KOPT-K1 (cell line): ENCODE results near the gene OSBPL6.
A peak's percentile ranks its signal among the peaks of the same experiment; 100 is the strongest.
"Not testable (repeated sequence)": the region's sequence is repeated elsewhere in the genome, so short reads cannot be mapped to it uniquely, and the experiment has no call there.

Source experiments
- H3K27ac ChIP-seq: fragments of 200-600 bp; sonication (generic); 2 replicates; pipeline ENCODE4 v1.5.1; 2016; ENCODE audit warnings: antibody characterized with exemption, mild to moderate bottlenecking, low read depth, low read length; ENCODE audit not compliant: poor library complexity, severe bottlenecking
- H3K36me3 ChIP-seq: fragments of 200-600 bp; sonication (generic); 2 replicates; pipeline ENCODE4 v1.5.1; 2017; ENCODE audit warnings: antibody characterized with exemption, mild to moderate bottlenecking, low read length, moderate library complexity; ENCODE audit not compliant: insufficient read depth
- H3K9me3 ChIP-seq: fragments of 200-600 bp; sonication (generic); 2 replicates; pipeline ENCODE4 v1.5.1; 2017; ENCODE audit warnings: antibody characterized with exemption, low read length, mild to moderate bottlenecking; ENCODE audit not compliant: insufficient read depth, poor library complexity, severe bottlenecking

Gene OSBPL6

DNA sequence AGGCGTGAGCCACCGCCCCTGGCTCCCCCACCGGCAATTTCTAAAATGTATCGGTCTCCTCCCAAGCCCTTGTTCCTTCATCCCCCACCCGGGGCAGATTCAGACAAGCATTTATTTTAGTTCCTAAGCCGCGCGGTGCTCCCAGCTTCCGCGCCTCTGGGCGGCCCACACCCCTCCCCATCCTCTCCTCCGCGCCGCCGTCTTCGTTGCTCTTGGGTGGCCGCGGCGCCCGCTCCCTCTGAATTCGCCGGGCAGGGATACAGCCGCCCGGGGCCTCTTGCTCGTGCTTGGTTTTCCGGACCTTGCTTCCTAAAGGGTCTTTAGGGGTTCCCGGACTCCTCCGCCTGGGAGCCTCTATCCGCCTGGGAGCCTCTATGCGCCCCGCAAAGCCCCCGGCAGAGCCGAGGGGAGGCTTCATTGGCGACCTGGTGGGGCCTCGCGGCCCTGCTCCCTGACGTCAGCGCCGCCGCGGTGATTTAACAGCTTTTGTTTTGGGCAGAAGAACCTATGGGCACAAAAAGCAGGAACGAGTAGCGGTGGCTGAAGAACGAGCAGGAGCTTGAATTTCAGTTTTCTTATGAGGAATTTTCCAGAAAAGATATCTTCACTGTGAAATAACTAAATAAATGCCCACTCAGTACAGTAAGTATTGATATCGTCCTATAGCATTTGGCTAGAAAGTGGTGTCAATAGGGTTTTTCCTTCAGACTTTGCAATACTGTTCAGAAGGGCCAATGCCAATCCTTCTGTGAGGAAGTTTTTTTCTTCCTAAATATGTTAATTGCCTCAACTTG lies 219.4 kb downstream of the OSBPL6 start:
- Histone ChIP-seq H3K36me3 (no peaks in the 10 kb centered on the region), H3K9me3 (no peaks in the 10 kb centered on the region), H3K27ac (peak overlapping the region; percentile 86)

DNA sequence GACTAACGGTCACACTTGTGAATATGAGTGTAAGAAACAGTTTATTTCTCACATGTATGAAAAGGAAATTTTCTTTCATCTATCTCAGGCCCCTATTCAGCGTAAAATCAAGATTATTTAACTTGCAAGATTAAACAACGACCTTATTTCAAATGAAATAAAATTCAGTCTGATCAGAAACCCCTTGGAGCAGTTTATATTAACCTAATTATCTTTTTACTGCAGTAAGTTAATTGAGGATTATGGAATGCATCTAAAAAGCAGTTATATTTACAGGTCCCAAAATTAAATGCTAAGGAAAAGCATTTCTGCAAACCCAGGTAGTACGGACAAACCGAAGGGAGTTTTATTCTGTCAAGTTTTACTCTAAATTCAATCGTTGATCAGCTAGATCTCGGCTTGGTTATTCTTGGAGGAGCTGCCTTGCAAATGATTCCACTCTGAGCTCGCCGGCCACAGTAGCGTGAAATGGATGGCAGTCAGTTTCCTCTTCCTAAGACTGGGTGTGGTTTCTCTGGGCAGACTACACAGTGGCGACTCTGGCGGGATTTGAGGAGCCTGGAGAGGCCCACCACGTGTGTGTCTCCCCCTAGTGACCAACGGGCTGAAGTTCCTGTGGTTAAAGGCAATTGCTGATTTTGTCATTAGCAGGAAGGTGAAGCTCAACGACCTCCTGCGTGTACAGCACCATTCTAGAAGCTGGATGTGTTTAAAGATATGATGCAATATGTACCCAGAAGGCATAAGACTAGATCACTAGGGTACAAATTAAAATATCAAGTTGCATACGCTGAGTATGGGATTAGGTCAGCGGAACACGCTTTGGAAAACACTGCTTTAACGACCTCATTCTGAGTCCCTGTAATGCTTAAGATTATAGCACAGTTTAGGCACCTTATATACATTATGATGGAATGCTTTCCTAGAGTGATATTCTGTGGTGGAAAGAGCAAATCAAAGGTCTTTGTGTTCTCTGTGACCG lies 220.2 kb downstream of the OSBPL6 start:
- Histone ChIP-seq H3K27ac (peak overlapping the region; percentile 86), H3K9me3 (no peaks in the 10 kb centered on the region), H3K36me3 (no peaks in the 10 kb centered on the region)

DNA sequence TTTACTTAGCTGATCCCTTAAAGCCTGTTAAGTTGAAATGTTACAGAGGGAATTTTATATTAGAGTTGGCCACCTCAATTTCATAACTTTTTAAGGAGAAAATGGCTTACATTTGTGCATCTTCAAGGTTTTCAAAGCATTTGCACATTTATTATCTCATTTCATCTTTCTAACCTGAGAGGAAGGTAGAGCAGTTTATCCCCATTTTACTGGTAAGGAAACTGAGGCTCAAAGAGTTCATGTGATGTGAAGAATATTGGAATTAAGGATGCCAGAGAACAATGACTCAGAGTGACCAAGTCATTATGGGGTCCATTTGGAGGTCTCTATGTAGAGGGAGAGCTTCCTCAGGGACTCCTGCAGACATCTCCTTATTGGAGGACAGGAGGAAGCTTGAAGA lies 221.7 kb downstream of the OSBPL6 start:
- Histone ChIP-seq H3K9me3 (no peaks in the 10 kb centered on the region), H3K27ac (no peak overlapping the region), H3K36me3 (no peaks in the 10 kb centered on the region)

DNA sequence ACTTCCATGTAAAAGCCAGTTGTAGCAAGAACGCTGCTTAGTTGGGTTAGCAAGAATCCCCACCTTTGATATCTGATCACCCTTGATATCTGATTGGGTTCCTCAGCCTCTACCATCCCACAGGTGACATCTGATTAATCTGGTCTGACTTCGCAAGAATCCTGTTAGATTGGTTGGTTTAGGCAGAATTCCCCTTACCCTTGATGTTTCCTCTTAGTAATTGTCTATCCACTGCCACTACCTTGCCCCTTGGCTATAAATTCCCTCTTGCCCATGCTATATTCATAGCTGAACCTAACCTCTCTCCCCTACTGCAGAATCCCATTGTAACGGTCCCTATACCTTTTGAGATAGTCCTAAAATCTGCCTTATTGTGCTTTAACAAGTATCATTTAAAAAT lies 223.6 kb downstream of the OSBPL6 start:
- Histone ChIP-seq H3K27ac (no peak overlapping the region), H3K36me3 (no peaks in the 10 kb centered on the region), H3K9me3 (no peaks in the 10 kb centered on the region)

DNA sequence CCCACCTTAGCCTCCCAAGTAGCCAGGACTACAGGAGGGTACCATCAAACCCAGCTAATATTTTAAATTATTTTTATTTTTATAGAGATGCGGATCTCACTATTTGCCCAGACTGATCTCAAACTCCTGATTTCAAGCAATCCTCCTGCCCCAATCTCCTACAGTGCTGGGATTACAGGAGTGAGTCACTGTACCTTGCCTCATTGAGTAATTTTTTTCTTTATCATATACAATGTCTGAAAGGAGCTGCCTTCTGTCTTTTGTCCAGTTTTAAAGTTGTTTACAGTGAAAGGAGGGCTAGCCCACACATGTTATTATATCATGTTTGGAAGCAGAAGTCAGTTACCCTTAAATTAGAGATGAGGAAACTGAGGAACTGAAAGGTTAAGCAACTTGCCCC lies 224.1 kb downstream of the OSBPL6 start:
- Histone ChIP-seq H3K27ac (no peak overlapping the region), H3K9me3 (no peaks in the 10 kb centered on the region)

DNA sequence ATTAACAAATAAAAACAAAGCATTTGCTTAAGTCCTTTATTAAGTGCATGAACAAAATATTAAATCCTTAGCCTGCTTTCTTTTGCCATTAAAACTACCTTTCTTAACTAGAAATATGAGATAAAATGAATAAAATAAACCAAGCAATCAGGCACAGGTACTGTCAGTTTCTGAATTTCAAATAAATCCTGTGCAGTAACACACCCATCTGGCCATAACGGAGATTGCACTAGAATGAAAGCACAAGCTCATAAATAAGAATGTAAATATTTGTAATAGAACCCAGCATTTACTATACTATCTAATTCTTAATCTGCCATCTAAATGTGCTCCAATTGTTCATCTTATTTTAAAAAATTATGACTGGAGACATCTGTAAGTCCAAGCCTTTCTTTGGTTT lies 224.8 kb downstream of the OSBPL6 start:
- H3K27ac ChIP-seq, result no peak overlapping the region
- H3K36me3 ChIP-seq, result no peaks in the 10 kb centered on the region
- H3K9me3 ChIP-seq, result no peaks in the 10 kb centered on the region

More for the DNA sequence above, 224.1 kb downstream of the OSBPL6 start:
- no peaks in the 10 kb centered on the region for H3K36me3 ChIP-seq

DNA sequence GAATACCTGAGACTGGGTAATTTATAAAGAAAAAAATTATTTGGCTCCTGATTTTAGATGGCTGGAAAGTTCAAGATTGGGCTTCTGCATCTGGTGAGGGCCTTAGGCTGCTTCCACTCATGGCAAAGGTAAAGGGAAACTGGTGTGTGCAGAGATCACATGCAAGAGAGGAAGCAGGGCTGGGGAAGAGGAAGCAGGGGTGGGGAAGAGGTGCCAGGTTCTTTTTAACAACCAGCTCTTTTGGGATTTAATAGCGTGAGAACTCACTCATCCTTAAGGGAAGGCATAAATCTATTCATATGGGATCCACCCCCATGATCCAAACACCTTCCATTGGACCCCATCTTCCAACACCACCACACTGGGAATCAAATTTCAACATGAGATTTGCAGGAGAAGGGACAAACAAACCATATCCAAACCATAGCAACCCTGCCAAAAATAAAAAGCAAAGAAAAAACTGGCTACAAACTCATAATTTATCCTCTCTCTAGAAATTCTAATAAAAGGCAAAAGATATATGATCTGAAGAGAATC lies 226.2 kb downstream of the OSBPL6 start:
- Histone ChIP-seq H3K9me3 (no peaks in the 10 kb centered on the region), H3K27ac (no peak overlapping the region), H3K36me3 (no peaks in the 10 kb centered on the region)

DNA sequence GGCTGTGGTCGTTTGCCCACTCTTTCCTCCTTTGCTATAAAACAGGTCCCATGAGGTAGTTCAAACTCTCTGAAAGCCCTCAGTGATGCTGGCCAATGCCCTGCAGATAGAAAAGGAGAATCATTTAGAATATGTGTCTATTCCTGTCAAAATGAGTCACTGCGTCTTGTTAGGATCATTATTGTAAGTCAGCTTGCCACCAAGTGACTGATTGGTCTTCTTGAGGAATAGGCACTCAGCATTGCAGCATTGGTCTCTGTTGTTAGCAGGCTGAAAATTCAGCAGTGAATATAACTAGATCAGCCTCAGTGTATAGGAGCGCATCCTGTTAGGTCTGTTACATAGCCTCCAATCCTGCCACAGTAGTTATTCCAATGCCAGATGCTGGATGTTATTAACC lies 227.8 kb downstream of the OSBPL6 start:
- Histone ChIP-seq H3K36me3 (peaks cover 12% of the 10 kb centered on the region), H3K9me3 (no peaks in the 10 kb centered on the region), H3K27ac (no peak overlapping the region)

DNA sequence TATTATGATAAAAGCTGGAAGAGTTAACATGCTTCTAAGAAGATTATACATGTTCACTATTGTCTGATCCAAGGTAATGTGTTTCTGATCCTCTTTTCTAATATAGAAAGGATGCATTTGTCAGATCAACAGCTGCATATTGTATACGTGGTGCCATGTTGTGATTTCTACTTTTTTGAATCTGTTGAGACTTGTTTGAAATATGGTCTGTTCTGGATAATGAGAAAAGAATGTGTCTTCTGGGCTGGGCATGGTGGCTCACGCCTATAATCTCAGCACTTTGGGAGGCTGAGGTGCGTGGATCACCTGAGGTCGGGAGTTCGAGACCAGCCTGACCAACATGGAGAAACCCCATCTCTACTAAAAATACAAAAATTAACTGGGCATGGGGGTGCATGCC lies 229.4 kb downstream of the OSBPL6 start:
- not testable (repeated sequence) for H3K27ac ChIP-seq, H3K9me3 ChIP-seq
- H3K36me3 ChIP-seq, result peaks cover 26% of the 10 kb centered on the region

DNA sequence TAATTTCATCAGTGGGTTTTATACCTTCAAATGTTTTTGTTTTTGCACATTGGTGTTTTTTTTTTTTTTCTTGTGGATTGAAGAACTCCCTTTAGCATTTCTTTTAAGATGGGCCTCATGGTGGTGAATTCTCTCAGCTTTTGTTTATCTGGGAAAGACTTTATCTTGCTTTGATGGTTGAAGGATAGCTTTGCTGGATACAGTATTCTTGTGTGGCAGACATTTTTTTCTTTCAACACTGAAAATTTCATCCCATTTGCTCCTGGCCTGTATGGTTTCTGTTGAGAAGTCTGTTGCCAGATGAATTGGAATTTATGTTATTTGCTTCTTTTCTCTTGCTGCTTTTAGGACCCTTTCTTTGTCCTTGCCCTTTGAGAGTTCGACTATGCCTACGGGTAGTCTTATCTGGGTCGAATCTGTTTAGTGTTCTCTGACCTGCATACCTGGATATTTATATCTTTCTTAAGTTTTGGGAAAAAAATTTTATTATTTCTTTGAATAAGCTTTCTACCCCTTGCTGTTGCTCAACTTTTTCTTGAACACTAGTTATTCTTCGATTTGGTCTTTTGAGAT lies 231.0 kb downstream of the OSBPL6 start:
- Histone ChIP-seq H3K27ac (no peak overlapping the region), H3K9me3 (no peaks in the 10 kb centered on the region), H3K36me3 (peaks cover 42% of the 10 kb centered on the region)

DNA sequence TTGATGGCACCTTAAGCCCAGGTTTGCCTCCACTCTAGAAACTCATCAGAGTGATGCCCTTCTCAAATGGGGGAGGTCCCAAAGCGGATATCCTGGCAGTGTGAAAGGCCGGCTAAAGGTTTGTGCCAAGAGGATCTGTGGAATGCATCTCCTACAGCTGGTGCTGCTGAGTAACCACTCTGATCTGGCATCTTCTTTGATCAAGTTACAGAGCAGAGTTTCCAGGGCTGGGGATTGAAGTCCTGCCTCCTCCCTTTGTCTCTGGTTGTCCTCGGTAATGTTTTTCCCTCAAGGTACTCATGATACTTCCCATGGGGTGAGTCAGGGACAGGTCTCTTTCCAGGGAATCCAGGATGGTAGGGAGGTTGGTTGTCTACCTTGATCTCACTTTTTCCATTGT lies 232.1 kb downstream of the OSBPL6 start:
- H3K36me3 ChIP-seq, result peaks cover 53% of the 10 kb centered on the region
- no peak overlapping the region for H3K27ac ChIP-seq
- no peaks in the 10 kb centered on the region for H3K9me3 ChIP-seq

DNA sequence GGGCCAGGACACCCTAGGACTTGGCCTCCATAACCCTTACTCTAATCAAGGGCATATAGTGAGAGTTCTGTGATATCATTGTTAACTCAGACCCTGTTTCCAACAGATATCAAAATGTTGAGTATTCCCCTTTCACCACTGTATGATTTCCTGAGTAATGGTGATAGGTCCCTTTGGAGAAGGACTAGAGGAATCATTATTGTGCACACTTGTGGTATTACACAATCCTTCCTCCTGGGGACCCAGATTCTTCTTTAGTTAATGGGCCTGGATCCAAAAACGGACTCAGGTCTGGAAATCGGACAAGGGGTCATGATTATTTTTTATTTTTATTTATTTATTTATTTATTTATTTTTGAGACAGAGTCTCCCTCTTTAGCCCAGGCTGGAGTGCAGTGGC lies 233.1 kb downstream of the OSBPL6 start:
- Histone ChIP-seq H3K9me3 (no peaks in the 10 kb centered on the region), H3K36me3 (peaks cover 64% of the 10 kb centered on the region), H3K27ac (no peak overlapping the region)

DNA sequence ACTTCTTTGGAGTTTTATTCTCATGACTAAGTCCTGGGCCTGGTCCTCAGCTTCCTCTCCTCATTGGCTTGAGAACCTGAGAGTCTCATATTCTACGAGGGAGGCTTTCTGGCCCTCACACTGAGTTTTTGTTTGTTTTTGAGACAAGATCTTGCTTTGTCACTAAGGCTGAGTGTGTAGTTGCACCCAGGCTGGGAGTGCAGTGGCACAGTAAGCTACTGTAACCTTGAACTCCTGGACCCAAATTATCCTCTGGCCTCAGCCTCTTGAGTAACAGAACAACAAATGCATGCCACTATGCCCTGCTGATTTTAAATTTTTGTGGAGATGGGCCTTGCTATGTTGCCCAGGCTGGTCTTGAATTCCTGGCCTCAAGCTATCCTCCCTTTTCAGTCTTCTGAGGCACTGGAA lies 234.1 kb downstream of the OSBPL6 start:
- H3K36me3 ChIP-seq, result peaks cover 73% of the 10 kb centered on the region
- no peaks in the 10 kb centered on the region for H3K9me3 ChIP-seq

DNA sequence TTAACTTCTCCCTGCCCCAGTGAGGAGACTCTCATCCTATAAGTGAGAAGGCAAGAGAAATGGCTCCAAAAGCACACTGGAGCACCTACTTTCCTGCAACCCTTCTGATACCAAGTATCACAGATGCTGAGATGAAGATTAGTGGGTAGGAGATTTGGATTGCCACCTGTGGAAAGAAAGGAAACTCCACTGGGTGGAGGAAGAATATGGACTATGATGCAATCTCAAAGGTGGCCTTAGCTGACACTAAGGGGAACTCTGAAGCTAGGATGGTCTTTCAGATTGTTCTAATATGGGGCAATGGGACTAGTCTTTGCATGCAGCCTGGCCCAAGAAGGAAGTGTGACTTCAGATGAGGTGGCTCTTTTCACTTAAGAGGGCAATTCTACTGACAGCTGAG lies 235.0 kb downstream of the OSBPL6 start:
- Histone ChIP-seq H3K27ac (no peak overlapping the region), H3K9me3 (no peaks in the 10 kb centered on the region), H3K36me3 (peaks cover 82% of the 10 kb centered on the region)

More for the DNA sequence above, 234.1 kb downstream of the OSBPL6 start:
- no peak overlapping the region for H3K27ac ChIP-seq

DNA sequence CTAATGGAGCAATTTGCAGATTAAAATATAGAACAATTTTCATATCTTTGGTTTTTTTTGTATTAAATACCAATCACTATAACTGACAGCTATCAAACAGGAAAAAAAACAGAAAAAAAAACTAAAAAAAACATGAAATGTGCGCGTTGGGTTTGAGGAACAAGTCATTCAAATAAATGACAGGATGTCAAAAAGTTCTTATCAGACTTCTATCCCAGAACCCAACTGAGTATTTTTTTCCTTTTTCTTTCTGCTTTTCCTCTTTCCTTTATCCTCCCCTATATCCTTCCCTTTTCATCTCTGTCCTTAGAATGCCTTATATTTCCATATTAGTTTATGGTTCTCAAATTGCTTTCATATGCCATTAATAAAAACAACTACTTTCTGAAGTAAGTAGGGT lies 242.3 kb downstream of the OSBPL6 start:
- H3K9me3 ChIP-seq, result no peaks in the 10 kb centered on the region
- H3K36me3 ChIP-seq, result peaks cover 100% of the 10 kb centered on the region
- no peak overlapping the region for H3K27ac ChIP-seq
